NOMO-1 treated with DMSO at 0.1 percent for 48 hours (cell line): Measurements from ENCODE around the gene FANCC.

Experiments used
- DNase-seq: peaks from one replicate; lab custom pipeline; 2025; ENCODE audit not compliant: unreplicated experiment; lab: John Stamatoyannopoulos, UW

The FANCC gene

GRCh38 chr9:95104581-95104960, 212.9 kb downstream of the FANCC start:
- DNase-seq: no peak

- DNase-seq: no peak
These were observed 213.5 kb downstream of the FANCC start for GRCh38 chr9:95103871-95104580.

- DNase-seq: no peak
These were observed 214.2 kb downstream of the FANCC start for GRCh38 chr9:95103281-95103771.

- DNase-seq: no peak
These were observed 214.9 kb downstream of the FANCC start for GRCh38 chr9:95102572-95102971.

DNA sequence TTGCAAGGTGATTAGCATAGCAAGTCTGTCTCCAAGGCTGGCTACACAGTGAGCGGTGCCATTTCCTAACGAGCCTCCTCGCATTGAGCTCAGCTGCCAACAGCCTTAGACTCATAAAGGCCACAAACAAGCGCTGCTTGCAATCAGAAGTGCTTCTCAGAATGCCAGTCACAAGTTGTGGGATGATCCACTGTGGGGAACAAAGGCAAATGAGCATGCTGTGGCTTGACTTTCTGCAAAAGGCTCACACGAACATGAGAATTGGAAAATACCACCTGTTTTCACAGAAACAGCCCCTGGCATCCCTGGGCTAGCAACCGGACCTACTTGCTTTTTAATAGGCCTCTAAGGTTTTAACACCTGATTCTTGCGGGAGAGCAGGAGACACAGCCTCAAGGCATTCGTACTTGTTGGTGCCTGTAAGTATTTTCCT, 215.5 kb downstream of the FANCC start:
- no peak for DNase-seq

DNA sequence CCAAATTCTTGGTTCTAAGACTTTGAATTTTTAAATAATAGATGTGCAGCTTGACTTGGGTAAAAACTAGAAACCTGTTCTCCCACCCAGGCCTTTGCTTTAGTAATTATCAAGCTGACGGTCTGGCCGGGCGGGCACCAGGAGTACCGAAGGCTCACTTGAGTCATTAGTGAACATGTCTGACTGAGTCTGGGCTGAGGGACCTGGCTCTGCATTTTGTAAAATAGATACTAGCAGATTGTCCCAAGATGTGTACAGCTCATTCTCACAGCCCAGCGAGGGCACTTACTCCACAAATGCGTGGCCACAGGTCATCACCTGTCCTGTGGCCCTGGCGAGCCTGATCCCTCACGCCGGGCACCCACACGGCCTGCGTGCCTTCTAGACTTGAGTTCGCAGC, 216.2 kb downstream of the FANCC start:
- no peak for DNase-seq

DNA sequence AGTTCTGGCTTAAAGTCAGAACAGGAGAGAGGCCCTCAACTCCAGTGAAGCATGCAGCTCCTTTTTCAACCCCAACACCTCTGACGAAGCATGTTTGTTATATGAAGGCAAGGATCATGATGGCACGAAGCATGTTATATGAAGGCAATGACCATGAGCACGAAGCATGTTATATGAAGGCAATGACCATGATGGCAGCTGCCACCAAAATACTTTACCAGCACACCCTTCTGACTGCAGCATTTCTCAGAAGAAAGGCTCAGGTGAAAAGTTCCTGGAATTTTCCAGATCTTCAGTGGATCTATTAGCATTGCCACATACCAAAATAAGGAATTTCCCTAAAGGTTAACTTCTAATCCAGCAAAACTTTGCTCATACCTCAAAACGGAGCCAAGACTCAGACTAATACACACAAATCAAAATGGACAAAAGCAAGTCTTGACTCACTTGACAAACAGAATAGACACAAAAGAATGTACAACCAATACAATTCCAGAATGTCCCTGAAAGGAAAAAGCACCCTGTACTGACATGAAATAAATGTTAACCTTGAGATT, 217.4 kb downstream of the FANCC start:
- no peak for DNase-seq

DNA sequence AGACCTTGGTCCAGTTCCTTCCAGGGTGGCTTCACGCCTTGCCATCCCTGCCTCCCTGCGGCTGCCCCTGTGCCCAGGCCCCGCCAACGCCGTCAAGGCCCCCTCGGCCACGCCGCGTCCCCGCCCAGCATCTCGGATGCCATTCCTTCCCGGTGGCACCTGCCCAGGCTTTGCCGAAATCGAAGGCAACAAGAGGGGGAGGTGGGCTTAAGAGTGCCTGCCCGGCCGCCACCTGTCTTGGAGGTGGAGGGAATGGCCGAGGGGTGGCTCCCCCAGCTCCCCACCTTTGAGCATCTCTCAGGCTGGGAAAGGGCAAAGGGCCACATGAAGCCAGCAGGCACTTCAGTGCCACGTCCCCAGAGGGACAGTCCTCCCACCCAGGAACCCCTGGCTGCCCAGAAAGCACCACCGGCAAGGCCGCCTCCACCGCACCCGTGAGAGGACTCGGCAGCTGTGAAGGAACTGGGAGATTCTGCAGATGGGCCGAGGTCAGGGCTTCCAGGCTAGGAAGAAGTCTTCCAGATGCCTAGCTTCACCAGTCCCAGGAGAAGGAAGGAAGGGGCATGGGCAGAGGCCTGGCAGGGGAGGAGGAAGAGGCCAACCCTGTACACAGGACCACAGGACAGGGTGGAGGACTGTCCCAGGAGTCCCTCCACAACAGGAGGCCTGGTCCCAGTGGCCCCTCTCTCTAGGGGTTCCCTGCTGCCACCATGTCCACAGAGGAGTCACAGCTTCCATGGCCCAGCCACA, 218.0 kb downstream of the FANCC start:
- DNase-seq: no peak

DNA sequence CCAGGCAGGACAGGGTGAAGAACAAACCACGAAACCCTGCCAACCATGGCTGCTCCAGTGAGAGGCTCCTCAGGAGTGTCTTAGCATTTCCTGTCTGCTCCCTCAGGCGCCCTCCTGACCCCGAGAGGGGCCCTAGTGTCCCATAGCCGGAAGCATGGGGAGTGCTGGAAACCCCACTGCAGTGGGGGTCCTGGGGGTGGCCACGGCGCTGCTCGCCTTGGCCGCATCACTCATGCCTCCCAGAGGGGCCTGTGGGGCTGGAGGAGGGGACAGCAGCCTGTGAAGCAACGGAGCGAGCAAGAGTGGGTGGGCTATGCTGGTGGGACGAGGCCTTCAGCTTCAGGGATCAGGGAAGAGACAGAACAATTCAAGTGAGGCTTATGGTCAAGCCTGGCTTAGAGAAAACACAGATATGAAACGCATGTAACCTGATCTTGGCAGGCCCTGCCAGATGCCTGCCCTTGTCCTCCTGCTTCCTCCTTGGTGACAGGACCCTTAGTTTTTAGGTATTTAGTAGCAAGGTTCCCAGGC, 219.1 kb downstream of the FANCC start:
- DNase-seq: no peak

DNA sequence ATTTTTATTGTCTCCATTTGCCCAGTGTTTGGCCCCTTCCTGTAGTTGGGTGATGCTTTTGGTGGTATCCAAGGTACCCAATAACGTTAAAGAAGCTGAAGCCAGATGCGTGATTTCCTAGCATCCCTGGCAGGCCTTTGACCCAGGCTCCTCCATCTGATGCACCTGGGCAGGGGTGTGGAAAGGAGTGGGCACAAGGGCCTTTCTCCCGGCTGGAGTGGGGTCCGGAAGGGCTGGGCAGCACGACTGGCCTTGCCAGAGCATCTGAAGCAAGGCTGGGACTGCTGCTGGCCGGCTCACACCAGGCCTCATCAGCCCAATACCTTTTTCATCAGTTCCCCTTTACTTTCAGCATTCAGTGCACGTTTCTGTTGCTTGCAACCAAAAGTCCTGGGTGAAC, 220.2 kb downstream of the FANCC start:
- no peak for DNase-seq

GRCh38 chr9:95096807-95097206, 220.7 kb downstream of the FANCC start:
- DNase-seq: no peak

- DNase-seq: no peak
These were observed 221.1 kb downstream of the FANCC start for GRCh38 chr9:95096381-95096780.

- DNase-seq: no peak
These were observed 221.7 kb downstream of the FANCC start for GRCh38 chr9:95095641-95096355.

GRCh38 chr9:95094002-95094401, 223.5 kb downstream of the FANCC start:
- no peak for DNase-seq

DNA sequence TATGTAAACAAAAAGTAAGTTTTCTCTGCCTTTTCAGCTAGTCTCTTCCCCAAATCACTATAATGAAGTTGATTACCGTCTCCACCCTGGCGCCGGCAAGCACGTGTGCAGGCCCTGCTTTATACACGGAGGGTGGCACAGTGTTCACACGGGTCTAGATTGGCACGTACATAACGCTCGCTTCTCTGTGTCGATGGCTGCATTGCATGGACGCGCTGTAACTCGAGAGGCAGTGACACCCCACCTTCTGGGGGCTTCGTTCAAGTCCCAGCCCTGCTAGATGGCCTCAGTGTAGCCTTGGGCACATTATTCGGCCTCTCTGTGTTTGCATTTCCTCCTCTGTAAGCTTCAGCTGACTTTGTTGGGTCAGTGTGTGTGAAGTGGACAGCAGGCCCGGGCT, 223.9 kb downstream of the FANCC start:
- DNase-seq: no peak

GRCh38 chr9:95092262-95093072, 225.0 kb downstream of the FANCC start:
- DNase-seq: no peak

GRCh38 chr9:95091601-95092261, 225.8 kb downstream of the FANCC start:
- DNase-seq: no peak

DNA sequence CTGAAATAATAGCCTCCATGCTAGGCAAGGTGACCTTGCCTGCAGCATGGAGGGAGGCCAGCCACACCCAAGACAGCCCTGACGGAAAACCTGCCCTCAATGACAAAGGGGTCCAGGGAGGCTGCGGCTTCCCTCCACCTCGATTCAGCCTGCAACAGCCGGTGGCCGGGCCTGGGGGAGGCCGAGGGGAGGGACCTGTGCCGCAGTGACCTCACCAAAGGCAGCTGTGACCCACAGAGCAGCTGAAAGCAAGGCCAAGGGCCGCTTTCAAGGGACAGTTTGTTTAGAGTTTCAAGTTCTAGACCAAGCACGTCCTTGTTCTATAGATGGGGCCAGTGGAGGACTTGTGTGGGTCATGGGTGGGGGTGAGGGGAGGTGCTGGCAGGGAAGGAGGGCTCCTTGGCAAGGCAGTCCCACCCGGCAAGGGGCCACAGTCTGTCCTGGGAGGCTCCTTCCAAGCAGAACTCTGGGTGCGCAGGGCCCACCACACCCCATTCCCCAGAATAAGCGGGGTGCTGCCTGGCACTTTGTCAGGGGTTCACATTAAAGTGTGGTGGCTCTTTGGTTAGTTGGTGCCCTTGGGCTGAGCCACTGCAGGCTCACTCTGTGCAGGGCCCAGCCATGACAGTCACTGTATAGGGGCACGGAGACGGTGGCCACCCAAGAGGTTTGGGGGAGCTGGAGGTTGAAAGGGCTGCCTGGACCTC, 226.5 kb downstream of the FANCC start:
- DNase-seq: no peak
